Muscle layer of colon (tissue), 2 donors: ENCODE measurements around the gene ZNF304.

Source experiments
- H3K27ac ChIP-seq: one replicate; pipeline ENCODE4 v1.7.0; 2013; ENCODE audit warnings: low read depth, mild to moderate bottlenecking, low read length, moderate library complexity
- H3K27me3 ChIP-seq, 2 donors: one replicate each; pipeline ENCODE4 v1.7.0; 2013; ENCODE audit warnings: low read length in 2 of 2, mild to moderate bottlenecking in 2 of 2; ENCODE audit not compliant: insufficient read depth in 2 of 2, control insufficient read depth in 1 of 2
- H3K36me3 ChIP-seq: one replicate; pipeline ENCODE4 v1.7.0; 2013; ENCODE audit warnings: mild to moderate bottlenecking, low read length; ENCODE audit not compliant: insufficient read depth
- H3K4me1 ChIP-seq: one replicate; pipeline ENCODE4 v1.7.0; 2013; ENCODE audit warnings: mild to moderate bottlenecking, low read length; ENCODE audit not compliant: insufficient read depth
- H3K4me3 ChIP-seq, 2 donors: one replicate each; pipeline ENCODE4 v1.7.0; 2013; ENCODE audit warnings: low read length in 2 of 2, low read depth in 1 of 2, mild to moderate bottlenecking in 1 of 2, moderate library complexity in 1 of 2
- H3K9ac ChIP-seq: one replicate; pipeline ENCODE4 v1.7.0; 2013; ENCODE audit warnings: low read length
- H3K9me3 ChIP-seq: one replicate; pipeline ENCODE4 v1.7.0; 2013; ENCODE audit warnings: mild to moderate bottlenecking, low read length
- donor health status: abdominal sarcoma.
- donor health status: Adenocarcinoma of cecum.

ZNF304 gene

GRCh38 chr19:57389730-57390598 is 38.9 kb downstream of the ZNF304 start, which contains the start of gene ZNF548:
Gene ZNF548, plus strand, starts transcription at chr19:57389854. Its CDS starts 246 bp downstream, at chr19:57390100.
- peaks cover 15% of the 10 kb centered on the region for H3K4me1 ChIP-seq
- H3K36me3 ChIP-seq: peaks cover 20% of the 10 kb centered on the region

GRCh38 chr19:57395710-57396109 is 44.6 kb downstream of the ZNF304 start:
- no peak overlapping the region for H3K27ac ChIP-seq
- H3K4me3 ChIP-seq: no peak overlapping the region
- no peaks in the 10 kb centered on the region for H3K27me3 ChIP-seq
- peaks cover 6% of the 10 kb centered on the region for H3K4me1 ChIP-seq
- peaks cover 58% of the 10 kb centered on the region for H3K36me3 ChIP-seq
- peaks cover 23% of the 10 kb centered on the region for H3K9me3 ChIP-seq
- H3K9ac ChIP-seq: no peak overlapping the region

More at GRCh38 chr19:57389730-57390598, 38.9 kb downstream of the ZNF304 start, which contains the start of gene ZNF548:
- peak within 1 kb of the TSS; percentile 43 for H3K27ac ChIP-seq
- peaks cover 8% of the 10 kb centered on the region for H3K9me3 ChIP-seq
- peak within 1 kb of the TSS; percentile 54 to 94 for H3K4me3 ChIP-seq
- H3K9ac ChIP-seq: peak within 1 kb of the TSS; percentile 75
- no peaks in the 10 kb centered on the region for H3K27me3 ChIP-seq

- Histone ChIP-seq H3K4me1 (no peaks in the 10 kb centered on the region), H3K27me3 (no peaks in the 10 kb centered on the region), H3K36me3 (peaks cover 53% of the 10 kb centered on the region), H3K9ac (no peak overlapping the region), H3K27ac (no peak overlapping the region), H3K4me3 (no peak overlapping the region), H3K9me3 (peaks cover 38% of the 10 kb centered on the region)
Observed at GRCh38 chr19:57398868-57399267, 47.8 kb downstream of the ZNF304 start.

DNA sequence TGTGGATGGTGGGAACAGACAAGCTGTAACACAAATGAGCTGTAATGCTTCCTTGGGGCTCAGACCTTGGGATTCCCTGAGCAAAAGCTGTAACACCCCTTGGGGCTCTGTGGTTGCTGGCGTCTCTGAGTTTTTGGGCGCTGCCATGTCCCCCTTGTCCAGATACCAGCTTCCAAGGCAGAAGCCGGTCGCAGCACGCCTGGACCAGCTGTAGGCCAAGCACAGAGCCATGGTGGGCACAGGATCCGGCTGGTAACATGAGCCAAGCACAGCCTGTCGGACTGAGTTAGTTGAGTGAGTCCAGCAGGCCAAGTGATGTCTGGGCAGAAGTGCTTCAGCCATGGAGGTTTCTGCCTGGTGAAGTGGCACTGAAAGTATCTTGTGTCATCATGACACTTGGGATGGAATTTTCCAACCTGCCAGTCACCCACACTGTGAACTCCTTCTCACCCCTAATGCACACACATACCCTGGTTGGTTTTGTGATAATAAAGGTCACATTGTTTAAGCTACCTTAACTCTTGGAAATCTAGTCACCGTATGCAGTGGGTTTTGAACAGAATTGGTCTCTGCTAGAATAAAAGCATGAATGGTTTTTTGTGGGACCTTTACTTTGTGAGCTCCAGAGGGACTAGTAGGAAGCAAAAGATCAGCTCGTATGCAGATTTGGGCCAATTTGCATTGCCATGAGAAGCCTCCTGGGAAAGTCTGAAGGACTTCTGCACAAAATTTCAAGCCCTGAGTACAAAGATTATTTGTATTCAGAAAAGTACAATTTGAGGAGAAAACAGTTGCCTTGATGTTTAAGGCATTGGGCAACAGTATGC is 52.9 kb downstream of the ZNF304 start:
- Histone ChIP-seq H3K36me3 (peaks cover 14% of the 10 kb centered on the region), H3K27me3 (no peaks in the 10 kb centered on the region), H3K9me3 (peaks cover 16% of the 10 kb centered on the region), H3K4me1 (no peaks in the 10 kb centered on the region), H3K9ac (no peak overlapping the region), H3K27ac (no peak overlapping the region), H3K4me3 (no peak overlapping the region)

DNA sequence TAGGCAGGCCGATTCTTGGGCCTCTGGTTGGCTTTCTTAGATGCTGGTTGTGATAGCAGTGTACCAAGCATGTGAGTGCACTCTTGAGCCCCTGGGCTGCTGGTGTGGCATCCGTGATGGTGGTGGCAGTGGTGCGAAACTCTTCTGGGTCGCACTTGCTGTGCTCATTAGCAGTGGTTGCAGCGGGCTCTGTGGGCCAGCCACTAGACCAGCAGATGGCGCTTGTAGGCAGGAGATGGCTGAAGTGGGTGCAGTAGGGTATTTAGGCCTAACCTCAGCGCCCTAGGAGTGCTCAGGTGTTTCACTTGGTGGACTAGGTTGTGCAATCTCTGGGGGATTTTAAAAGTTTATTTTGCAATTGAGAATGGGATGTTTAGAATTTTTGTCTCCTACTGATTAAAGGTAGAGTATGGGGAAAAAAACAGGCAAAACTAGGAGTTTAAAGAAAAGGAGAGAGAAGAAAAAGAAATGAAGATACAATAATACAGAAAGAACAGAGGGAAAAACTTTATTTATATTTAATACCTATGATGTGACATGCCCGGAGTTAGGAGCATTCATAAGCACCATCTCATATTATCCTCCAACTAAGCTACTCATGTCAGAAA is 55.5 kb downstream of the ZNF304 start:
- no peak overlapping the region for H3K27ac ChIP-seq
- H3K36me3 ChIP-seq: peaks cover 7% of the 10 kb centered on the region
- H3K9me3 ChIP-seq: peaks cover 15% of the 10 kb centered on the region
- H3K4me3 ChIP-seq: no peak overlapping the region
- no peaks in the 10 kb centered on the region for H3K27me3 ChIP-seq
- no peak overlapping the region for H3K9ac ChIP-seq
- H3K4me1 ChIP-seq: peaks cover 1% of the 10 kb centered on the region
